Measurements from ENCODE around the gene TACC2.

TACC2 gene

DNA sequence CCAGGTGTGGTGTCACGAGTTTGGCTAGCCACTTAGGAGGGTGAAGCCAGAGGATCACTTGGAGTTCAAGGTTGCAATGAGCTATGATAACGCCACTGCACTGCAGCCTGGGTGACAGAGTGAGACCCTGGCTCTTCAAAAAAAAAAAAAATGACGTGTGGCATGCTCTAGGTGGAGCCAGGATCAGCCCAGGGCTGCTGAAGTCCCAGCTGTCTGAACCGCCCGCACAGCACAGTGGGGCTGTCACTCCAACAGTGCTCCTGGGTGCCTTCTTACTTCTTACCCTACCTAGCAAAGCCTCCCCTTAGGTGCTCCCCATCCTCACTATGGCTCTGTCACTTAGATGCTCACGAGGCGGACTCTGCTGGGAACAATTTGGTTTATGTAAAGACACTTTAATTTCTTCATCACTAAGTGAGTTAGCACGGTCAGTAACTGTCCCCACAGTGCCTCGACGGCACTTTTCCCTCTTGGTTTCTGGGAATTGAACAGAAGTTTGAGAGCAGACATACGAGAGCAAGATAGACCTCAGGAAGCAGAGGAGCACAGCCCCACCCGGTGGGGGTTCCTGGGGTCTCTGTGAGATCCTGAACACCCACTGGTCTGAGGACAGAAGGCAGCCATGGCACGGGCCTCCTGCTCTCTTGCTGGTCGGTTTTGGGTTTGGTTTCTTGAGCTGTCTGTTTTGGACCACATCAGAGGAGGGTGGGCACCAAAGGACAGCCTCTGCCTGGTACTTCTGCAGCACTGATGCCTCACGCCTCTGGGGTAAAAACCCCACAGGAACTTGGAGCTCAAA, 215.9 kb downstream of the TACC2 start:
- no peak for DNase-seq

DNA sequence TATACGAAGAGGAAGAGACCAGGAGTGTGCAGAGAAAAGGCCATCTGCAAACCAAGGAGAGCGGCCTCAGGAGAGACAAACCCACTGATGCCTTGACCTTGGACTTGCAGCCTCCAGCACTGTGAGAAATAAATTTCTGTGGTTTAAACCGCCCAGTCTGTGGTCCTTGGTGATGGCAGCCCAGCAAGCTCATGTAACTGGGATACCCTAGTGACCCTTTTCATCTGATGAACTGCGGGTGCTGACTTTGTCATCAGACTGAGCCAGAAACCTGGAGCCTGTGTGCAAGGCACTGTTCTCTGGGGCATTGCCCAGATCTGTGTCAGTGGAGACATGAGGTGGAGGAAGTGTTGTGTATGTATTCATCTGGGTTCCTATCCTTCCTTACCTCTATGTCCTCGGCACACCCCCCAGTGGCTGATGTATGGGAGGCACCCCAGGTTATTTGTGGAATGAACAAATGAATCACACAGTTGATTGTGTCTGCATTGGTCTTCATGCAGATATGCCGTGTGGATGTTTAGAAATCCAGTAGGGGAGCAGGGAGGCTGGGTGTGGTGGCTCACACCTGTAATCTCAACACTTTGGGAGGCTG, 217.6 kb downstream of the TACC2 start:
- DNase-seq: no peak

DNA sequence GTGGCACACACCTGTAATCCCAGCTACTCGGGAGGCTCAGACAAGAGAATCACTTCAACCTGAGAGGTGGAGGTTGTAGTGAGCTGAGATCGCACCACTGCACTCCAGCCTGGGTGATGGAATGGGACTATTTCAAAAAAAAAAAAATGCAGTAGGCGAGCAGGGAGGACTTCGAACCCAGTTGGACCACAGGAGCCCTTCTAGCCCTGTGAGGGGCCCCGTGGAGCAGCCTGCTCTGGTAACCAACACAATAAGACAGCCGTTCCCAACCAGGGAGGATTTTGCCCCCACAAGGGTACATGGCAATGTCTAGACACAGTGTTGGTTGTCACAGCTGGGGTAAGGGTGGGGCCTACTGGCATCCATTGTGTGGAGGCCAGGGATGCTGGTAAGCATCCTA, 218.2 kb downstream of the TACC2 start:
- no peak for DNase-seq

DNA sequence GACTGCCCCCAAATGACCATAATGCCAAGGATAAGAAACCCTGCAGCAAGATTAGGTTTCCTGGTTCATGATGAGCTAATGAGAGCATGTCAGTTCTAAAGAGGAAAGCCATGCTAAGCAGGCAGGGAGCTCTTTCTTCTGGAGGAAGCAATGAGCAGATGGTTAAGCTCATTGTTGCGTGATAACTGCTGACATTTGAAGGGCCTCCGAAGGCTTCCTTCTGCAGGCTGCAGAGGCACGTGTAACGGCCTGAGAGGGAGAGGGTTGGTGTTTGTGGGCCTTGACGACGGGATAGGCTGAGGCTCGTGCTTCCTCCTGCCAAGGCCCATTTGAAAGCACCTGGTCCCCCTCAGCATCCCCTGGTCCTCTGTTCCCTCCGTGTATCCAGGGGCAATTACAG, 218.6 kb downstream of the TACC2 start:
- DNase-seq: no peak

DNA sequence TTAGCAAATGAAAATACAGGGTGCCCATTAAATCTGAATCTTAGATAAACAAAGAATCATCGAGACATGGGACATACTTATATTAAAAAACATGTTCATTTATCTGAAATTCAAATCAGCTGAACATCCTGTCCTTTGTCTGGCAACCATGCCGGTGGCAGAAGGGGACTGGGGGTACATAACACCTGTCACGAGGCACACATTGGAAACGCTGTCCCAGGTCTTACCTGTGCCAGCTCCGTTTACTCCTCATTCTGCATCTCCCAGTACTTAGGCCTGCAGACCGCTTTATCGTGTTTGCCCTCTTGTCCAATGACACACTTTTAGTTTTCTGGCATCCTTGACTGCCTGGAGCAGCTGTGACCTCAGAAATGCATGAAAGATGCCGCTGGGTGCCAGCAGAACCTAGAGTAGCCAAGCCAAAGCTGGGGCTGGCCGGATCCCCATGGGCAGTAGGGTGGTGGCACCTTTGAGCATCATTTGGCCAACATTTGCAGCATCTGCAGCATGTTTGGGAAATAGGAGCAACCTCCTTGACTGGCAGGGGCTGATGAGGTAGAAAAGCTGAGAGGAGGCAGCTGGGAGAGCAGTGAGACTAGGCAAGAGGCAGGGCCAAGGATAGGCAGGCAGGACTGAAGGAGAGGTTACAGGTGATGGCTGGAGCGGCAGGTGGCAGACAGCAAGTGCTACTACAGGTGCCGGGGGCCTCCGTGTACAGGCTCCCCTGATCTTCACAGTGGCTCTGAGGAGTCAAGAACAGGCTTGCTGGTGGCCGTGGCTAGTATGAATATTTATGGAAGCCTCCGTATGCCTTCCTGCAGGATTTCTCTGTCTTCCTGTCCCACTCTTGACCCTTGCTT, 219.8 kb downstream of the TACC2 start:
- no peak for DNase-seq

DNA sequence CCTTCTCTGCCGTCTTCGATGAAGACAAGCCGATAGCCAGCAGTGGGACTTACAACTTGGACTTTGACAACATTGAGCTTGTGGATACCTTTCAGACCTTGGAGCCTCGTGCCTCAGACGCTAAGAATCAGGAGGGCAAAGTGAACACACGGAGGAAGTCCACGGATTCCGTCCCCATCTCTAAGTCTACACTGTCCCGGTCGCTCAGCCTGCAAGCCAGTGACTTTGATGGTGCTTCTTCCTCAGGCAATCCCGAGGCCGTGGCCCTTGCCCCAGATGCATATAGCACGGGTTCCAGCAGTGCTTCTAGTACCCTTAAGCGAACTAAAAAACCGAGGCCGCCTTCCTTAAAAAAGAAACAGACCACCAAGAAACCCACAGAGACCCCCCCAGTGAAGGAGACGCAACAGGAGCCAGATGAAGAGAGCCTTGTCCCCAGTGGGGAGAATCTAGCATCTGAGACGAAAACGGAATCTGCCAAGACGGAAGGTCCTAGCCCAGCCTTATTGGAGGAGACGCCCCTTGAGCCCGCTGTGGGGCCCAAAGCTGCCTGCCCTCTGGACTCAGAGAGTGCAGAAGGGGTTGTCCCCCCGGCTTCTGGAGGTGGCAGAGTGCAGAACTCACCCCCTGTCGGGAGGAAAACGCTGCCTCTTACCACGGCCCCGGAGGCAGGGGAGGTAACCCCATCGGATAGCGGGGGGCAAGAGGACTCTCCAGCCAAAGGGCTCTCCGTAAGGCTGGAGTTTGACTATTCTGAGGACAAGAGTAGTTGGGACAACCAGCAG, 221.7 kb downstream of the TACC2 start:
- no peak for DNase-seq

DNA sequence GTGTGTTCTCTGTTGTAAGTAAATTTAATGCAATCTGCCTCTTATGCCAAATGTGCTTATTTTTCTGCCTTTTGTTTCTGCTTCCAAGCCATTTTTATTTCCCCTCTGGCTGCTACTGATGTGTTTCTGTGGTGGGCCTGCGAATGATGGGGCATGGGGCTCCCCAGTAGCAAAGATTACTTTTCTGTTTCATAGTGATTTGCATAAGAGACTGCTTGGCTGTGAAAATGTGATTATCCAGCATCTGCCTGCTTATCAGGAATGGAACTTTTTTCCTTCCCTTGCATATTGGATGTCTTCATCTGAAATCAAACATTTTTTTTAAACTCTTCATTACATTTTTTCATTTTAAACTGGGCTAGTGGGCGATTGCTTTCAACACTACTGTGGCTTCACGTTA, 224.4 kb downstream of the TACC2 start:
- DNase-seq: no peak

DNA sequence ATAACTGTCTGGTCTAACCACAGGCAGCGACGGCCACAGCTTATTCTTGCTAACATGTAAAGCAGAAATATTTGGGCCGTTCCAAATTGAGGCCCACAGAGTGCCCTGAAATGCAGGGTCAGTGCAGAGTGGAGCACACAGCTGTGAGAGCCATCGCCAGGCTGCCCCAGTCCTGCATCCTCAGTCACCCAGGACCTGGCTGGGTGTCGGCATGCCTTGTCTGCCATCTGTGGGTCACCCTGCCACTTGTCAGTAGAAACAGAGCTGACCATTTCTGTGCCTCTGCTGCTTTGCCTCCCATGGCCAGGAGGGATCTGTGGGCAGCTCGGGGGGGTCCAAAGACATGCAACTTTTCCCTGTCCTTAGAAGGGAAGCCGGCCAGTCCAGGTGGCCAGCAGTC, 224.8 kb downstream of the TACC2 start:
- no peak for DNase-seq

DNA sequence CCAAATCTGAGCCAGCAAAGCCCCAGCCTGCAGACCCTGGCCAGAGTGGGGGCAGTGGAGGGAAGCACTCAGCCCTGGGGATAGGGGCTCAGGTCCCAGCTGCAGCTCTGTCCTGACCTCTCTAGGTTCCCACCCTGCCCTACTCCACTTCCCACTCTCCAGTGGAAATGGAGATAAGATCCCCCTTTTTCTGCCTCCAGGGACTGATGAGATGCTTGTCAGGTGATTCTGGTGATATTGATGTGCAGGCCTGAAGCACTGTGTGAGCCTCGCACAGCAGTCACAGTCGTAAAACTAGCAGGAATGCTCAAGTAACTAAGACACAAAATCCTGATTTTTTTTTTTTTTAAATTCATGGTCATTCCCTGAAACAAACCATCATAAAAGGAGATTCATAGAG, 227.1 kb downstream of the TACC2 start:
- DNase-seq: no peak

DNA sequence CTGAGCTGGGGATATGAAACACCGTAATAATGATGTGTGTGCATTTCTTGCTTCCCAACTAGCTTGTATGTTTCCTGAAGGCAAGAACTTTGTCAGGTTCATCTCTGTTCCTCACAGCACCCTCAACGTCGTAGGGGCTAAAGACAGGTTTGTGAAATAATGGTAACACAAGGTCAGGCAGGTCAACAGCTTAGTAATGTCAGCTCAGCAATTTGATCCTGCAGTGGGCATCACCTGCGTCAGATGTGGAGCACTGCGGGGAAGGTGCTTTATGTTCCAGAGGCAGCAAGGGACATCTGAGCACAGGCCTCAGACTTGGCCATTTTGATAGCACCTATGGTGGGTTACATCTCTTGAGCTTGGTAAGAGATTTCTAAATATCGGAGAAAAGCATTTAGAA, 230.4 kb downstream of the TACC2 start:
- no peak for DNase-seq

DNA sequence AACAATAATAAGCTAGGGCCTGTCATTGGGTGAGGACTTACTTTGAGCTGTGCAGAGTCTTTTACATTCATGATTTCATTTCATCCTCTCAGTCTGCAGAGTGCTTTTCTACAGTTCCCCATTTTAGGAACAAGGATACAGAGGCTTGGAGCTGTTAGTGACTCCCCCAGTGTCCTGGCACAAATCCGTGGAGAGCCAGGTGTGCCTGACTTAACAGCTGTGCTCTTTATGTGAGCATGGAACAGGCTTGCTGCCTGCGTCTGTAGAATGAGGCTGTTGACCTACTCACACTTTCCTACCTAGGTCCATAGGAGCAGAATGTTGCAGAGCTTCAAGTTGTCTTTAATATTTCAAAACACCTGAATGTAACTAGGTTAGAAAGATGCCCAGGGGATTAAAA, 231.8 kb downstream of the TACC2 start:
- DNase-seq: no peak

DNA sequence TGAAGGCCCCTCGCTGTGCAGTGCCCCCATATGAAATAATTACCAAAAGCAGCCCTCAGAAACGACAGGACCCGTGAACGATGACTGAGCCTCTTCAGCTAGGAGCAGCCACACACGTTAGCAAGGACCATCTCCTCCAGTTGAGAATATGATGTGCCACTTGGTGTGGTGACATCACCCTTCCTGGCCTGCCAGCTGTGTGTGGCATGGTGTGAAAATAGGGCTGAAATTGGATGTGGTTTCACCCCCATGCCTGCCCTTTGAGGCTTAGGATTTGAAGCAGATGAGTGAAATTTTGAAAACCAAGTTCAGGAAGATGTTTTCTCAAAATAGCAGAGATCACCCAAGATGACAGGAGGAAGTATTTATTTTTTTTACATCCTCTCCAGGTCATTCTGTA, 233.0 kb downstream of the TACC2 start:
- no peak for DNase-seq

DNA sequence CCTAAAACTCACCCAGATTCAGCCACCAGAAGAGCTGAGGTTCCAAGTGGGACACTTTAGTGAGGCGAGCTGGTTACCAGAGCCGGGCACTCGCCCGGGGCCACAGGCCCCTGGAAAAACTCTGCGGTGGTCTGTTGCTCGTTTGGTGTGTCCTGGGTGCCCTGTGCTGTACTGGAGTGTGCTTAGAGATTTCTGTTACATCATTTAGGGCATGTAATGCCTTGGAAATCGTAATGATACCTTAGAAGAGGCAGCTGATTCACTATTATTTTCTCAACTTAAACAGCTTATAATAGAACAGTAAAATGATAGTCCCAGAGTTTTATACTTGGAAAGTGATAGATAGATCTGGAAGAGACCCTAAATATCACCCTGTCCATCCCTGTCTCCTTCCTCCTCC, 233.7 kb downstream of the TACC2 start:
- DNase-seq: no peak

DNA sequence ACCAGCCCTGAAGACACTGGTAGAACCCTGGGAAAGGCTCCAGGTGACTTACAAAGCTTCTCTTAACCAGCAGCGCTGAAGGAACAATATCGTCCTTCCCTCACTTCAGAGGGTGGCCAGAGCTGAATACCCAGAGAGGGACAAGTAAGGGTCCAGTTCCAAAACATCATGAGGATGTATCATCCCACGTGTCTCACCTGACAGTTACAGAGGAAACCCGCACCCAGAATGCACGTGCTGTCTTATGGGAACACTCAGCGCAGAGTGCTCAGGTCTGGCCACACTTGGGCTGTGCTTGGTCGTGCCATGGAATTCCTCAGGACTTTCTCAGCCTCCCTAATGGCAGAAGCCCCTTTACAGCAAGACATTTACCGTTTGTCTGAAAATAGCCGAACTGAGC, 235.2 kb downstream of the TACC2 start:
- DNase-seq: no peak

DNA sequence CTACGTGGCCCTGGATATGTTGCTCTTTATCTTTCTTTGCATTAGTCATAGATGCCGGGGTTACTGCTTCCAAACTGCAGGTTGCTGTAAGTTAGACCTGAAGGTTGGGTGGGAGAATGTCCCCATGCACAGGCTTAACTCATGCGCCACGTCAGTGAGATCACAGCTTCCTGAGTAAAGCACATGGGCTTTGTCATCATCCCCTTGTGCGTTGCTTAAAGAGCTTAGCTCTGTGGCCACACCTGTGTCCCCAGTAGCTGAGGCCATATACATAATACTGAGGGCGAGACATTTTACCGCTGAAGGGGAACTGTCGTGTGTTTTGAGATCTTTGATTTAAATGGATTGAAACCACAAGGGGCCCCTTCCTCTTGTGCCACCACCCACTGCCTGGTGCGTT, 236.4 kb downstream of the TACC2 start:
- DNase-seq: no peak

DNA sequence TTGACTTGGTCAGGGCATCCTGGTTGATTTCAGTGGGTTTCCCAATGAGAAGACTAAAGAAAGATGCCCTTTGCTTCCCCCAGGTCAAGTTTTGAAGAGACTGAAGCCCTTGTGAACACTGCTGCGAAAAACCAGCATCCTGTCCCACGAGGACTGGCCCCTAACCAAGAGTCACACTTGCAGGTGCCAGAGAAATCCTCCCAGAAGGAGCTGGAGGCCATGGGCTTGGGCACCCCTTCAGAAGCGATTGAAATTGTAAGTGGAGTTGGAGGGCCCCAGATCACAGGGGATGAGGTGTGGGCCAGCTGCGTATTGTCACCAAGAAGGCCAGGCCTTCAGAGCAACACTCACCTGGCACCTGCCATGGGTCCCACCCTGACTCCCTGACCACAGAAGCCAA, 238.8 kb downstream of the TACC2 start:
- no peak for DNase-seq

DNA sequence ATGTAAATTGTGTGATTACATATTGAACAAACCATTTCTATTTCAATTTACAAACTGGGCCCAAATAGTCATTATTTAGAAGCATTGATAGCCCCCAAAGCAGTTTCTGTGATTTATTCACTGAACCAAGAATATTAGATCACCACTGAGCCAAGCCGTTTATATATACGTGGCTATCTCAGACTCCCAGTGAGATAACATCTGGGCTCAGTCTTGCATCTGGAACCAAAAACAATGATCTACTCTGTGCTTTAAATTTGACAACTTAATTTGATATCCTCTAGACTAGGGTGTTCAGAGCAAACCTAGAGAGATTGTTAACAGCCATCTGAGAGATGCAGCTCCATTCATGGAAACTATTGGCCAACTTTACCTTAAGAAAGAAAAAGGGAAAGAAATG, 240.7 kb downstream of the TACC2 start:
- DNase-seq: no peak

DNA sequence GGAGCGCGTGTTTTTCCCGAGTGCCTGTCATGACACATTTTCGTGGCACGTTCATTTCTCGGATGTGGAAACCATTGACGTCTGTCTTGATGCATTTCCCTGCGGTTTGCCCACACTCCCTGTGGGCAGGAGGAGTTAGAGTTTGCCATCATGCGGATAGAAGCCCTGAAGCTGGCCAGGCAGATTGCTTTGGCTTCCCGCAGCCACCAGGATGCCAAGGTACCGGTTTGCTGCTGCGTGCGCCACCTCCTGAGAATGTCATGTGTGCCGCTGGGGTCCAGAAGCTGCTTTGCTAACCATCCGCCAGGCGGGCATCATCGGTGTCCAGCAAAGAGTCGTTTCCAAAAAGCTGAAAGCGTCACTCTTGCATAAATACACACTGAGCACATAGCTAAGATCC, 241.3 kb downstream of the TACC2 start:
- no peak for DNase-seq

DNA sequence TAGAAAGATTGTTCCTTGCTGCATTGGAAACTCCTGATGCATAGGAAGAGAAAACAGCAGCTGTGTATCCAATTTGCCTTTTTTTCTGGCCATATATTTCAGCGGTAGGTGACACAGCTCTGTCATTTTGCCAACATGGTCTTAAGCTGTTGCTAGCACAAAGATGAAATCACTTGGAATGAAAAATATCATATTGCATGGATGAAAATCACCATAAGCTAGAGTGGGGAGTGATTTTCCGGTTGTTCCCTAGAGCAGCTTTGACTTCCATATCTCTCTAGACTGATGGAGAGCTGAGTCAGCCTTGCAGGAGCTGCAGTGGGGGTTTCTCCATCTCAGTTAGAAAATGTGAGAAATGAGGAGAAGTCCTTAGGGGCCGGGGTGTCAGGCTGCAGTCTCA, 243.8 kb downstream of the TACC2 start:
- peak; percentile 94 for DNase-seq

DNA sequence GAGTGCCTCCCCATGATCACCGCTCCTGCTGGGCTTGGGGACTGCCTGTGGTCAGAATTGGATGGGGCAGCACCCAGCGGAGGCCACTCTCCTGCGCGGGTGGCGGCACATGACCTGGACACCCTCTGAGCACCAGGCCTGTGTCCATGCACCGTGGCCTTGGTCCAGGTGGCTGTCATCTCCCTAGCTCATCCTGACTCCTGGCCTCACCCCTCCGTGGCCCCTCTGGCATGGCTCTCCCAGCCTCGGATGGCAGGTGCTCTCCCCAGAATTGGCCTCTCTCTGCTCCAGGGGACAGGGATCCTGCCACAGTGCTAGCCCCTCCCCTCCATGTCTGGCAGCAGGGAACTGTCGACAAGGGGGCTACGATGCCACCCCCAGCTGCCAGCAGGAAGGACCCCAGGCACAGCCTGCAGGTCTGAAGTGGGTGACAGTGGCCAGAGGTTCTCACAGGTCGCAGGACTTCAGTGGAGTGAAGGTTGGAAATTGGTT, 244.9 kb downstream of the TACC2 start:
- no peak for DNase-seq

DNA sequence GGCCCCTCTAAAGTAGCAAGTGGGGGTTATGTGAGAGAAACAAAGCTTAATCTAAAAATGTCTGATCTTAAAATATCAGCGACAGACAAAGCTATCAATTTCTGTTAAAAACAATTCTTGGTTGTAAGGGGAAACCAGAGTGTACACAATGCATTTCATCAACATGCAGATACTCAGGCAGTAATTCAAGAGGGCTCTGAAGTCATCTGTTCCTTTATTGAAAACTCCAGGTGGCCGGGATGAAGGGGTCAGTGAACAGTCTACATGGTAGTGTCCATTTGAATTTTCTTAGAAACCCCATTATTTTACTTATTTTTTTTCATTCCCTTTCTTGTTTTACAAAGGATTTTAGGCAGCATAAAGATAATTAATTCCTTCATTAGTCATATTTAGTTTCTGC, 245.5 kb downstream of the TACC2 start:
- no peak for DNase-seq

DNA sequence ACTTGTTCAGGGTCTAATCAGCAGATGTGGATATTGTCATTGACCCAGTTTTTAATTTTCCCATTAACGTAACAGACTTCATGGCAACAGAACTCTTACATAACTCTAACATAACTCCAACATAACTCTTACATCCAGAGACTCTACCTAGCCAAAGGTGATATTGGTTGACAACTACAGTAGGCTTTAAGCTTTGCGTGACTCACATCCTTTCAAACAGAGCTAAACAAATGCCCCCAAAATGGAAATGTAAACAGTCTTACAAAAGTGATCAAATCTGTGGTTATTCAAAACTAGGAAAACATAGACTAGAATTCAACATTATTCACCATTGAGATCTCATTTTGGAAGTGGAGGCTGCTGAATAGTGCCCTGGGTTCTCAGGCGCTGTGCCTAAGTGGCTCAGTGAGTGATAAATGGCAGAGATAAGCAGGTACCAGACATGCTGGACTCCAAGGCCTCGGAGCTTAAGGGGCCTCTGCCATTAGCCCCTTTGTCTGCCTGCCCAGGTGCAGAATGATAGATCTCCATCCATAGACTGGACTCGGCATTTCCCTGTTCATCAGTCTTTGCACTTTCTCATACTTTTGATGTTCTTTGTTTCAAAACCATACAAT, 247.8 kb downstream of the TACC2 start:
- no peak for DNase-seq
